Measurements from ENCODE around the gene TENM4. TPM values are rescaled to one million over a fixed set of nuclear protein-coding genes. Genes with fewer than 3 reads are reported as not detected.

The TENM4 gene
- polyA plus RNA-seq, 3 donors: 0.31 to 1.7 TPM; not detected in 1

GRCh38 chr11:79427126-79427525 lies 13.7 kb downstream of the TENM4 start:
- Mint-ChIP-seq H3K36me3 (no peaks in the 10 kb centered on the region), H3K27ac (no peak overlapping the region), H3K4me1 (no peaks in the 10 kb centered on the region), H3K4me3 (no peak overlapping the region), H3K27me3 (ENCODE audit: low read depth in 3 of 3) (peaks cover 2 to 27% (median 14%) of the 10 kb centered on the region in 3 donors), H3K9me3 (peaks cover 0 to 5% (median 0%) of the 10 kb centered on the region in 7 donors)
- no peaks in the 10 kb centered on the region for H3K9me3 ChIP-seq (replicated peaks in 1 of 2; ENCODE audit: control insufficient read depth in 1 of 2, insufficient read depth in 1 of 2, low read length in 2 of 2)
- no peaks in the 10 kb centered on the region for H3K79me2 ChIP-seq (ENCODE audit: insufficient read depth, low read length)
- intact Hi-C loops (cut with micrococcal nuclease): no loop called here
- no peaks in the 10 kb centered on the region for H3K36me3 ChIP-seq (replicated peaks in 1 of 2; ENCODE audit: control insufficient read depth in 1 of 2, insufficient read depth in 2 of 2, low read length in 2 of 2)
- no CpG with 5 or more reads among the region's 4 CpGs for WGBS (ENCODE audit: insufficient coverage)
- H3K9ac ChIP-seq (ENCODE audit: insufficient read depth, low read length, poor library complexity, severe bottlenecking): no peak overlapping the region
- DNase-seq: no peak
- H2AFZ ChIP-seq (ENCODE audit: insufficient read depth, low read depth, low read length, poor library complexity, severe bottlenecking): no peak overlapping the region
- no peaks in the 10 kb centered on the region for H4K20me1 ChIP-seq (ENCODE audit: insufficient read depth, low read length)
- no peak overlapping the region for H3K4me2 ChIP-seq (replicated peaks; ENCODE audit: extremely low read depth, low read length, poor library complexity, severe bottlenecking)
- H3K4me1 ChIP-seq (ENCODE audit: control insufficient read depth in 1 of 2, insufficient read depth in 2 of 2, low read length in 2 of 2): no peaks in the 10 kb centered on the region
- H3K27me3 ChIP-seq (ENCODE audit: control insufficient read depth in 2 of 2, insufficient read depth in 2 of 2, low read length in 2 of 2): peaks cover 14 to 22% of the 10 kb centered on the region in 2 donors
- H3K4me3 ChIP-seq (replicated peaks in 1 of 3; ENCODE audit: low read depth in 2 of 3, low read length in 3 of 3): no peak overlapping the region
- no peak for TF ChIP-seq CTCF (IDR thresholded peaks at IDR 0.05)
- H3K27ac ChIP-seq (ENCODE audit: low read depth in 1 of 2, low read length in 2 of 2): no peak overlapping the region

- no peak overlapping the region for H3K4me3 Mint-ChIP-seq
- H3K4me1 Mint-ChIP-seq: no peaks in the 10 kb centered on the region
- intact Hi-C loops (cut with micrococcal nuclease): no loop called here
- no peak for TF ChIP-seq CTCF (IDR thresholded peaks at IDR 0.05)
- H3K9ac ChIP-seq (ENCODE audit: insufficient read depth, low read length, poor library complexity, severe bottlenecking): no peak overlapping the region
- H3K36me3 ChIP-seq (replicated peaks in 1 of 2; ENCODE audit: control insufficient read depth in 1 of 2, insufficient read depth in 2 of 2, low read length in 2 of 2): no peaks in the 10 kb centered on the region
- no peak overlapping the region for H2AFZ ChIP-seq (ENCODE audit: insufficient read depth, low read depth, low read length, poor library complexity, severe bottlenecking)
- H3K4me1 ChIP-seq (ENCODE audit: control insufficient read depth in 1 of 2, insufficient read depth in 2 of 2, low read length in 2 of 2): no peaks in the 10 kb centered on the region
- DNase-seq: no peak
- no peaks in the 10 kb centered on the region for H4K20me1 ChIP-seq (ENCODE audit: insufficient read depth, low read length)
- WGBS (ENCODE audit: insufficient coverage): 86% methylated on average over 2 of the region's 2 CpGs
- H3K36me3 Mint-ChIP-seq: no peaks in the 10 kb centered on the region
- no peaks in the 10 kb centered on the region for H3K79me2 ChIP-seq (ENCODE audit: insufficient read depth, low read length)
- no peaks in the 10 kb centered on the region for H3K9me3 ChIP-seq (replicated peaks in 1 of 2; ENCODE audit: control insufficient read depth in 1 of 2, insufficient read depth in 1 of 2, low read length in 2 of 2)
- no peak overlapping the region for H3K4me2 ChIP-seq (replicated peaks; ENCODE audit: extremely low read depth, low read length, poor library complexity, severe bottlenecking)
- peak overlapping the region in 1 of 7 donors; percentile 26 for H3K27ac Mint-ChIP-seq
- peaks cover 0 to 5% (median 0%) of the 10 kb centered on the region in 7 donors for H3K9me3 Mint-ChIP-seq
- no peak overlapping the region for H3K4me3 ChIP-seq (replicated peaks in 1 of 3; ENCODE audit: low read depth in 2 of 3, low read length in 3 of 3)
- peaks cover 6 to 12% of the 10 kb centered on the region in 2 donors for H3K27me3 ChIP-seq (ENCODE audit: control insufficient read depth in 2 of 2, insufficient read depth in 2 of 2, low read length in 2 of 2)
- H3K27ac ChIP-seq (ENCODE audit: low read depth in 1 of 2, low read length in 2 of 2): no peak overlapping the region
- H3K27me3 Mint-ChIP-seq (ENCODE audit: low read depth in 3 of 3): peaks cover 2 to 24% (median 14%) of the 10 kb centered on the region in 3 donors
These were observed 15.4 kb downstream of the TENM4 start for GRCh38 chr11:79425463-79425862.

All from CD14-positive monocyte (primary cell).